Measurements from ENCODE around the gene PCBP4. TPM values are rescaled to one million over a fixed set of nuclear protein-coding genes. Genes with fewer than 3 reads are reported as not detected.

PCBP4 gene
- polyA plus RNA-seq, 3 donors: 0.09 to 1.3 (median 0.22) TPM

DNA sequence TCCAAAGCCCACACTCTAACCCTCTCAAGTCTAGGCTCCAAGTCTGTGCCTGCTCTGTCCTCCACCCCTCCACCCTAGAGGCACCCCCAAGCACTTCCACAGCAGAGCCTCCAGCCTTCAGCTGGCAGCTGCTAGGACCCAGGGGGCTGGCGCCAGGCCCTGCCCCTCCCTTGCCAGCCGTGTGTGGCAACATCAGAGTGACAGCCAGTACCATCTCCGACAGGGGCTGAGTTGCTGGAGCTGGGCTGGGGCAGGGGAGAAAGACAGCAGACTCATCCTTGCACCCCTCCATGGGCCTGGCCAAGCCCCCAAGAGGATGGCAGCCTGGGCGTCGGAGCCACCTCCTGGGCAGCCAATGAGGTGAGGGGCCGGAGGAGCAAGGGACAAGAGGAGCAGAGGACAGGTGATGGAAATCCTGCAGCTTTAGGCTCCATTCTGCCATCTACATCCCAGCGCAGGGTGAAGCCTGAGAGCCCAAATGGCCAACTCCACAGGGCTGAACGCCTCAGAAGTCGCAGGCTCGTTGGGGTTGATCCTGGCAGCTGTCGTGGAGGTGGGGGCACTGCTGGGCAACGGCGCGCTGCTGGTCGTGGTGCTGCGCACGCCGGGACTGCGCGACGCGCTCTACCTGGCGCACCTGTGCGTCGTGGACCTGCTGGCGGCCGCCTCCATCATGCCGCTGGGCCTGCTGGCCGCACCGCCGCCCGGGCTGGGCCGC lies 11.9 kb downstream of the PCBP4 start, which contains the start of gene GPR62:
GPR62 (plus strand) TSS at position 207 of the 718 bp plus-strand sequence; CDS start at position 479, 272 bp downstream.
- Histone ChIP-seq H3K27ac (ENCODE audit: low read depth in 1 of 2, low read length in 2 of 2) (peak within 1 kb of the TSS in 1 of 2 donors; percentile 36), H3K79me2 (ENCODE audit: insufficient read depth, low read length) (no peaks in the 10 kb centered on the region), H3K36me3 (replicated peaks in 1 of 2; ENCODE audit: control insufficient read depth in 1 of 2, insufficient read depth in 2 of 2, low read length in 2 of 2) (no peaks in the 10 kb centered on the region), H4K20me1 (ENCODE audit: insufficient read depth, low read length) (no peaks in the 10 kb centered on the region), H3K9me3 (replicated peaks in 1 of 2; ENCODE audit: control insufficient read depth in 1 of 2, insufficient read depth in 1 of 2, low read length in 2 of 2) (no peaks in the 10 kb centered on the region), H3K9ac (ENCODE audit: insufficient read depth, low read length, poor library complexity, severe bottlenecking) (peak within 1 kb of the TSS; percentile 66), H3K4me1 (ENCODE audit: control insufficient read depth in 1 of 2, insufficient read depth in 2 of 2, low read length in 2 of 2) (peaks cover 45 to 51% of the 10 kb centered on the region in 2 donors), H3K4me2 (replicated peaks; ENCODE audit: extremely low read depth, low read length, poor library complexity, severe bottlenecking) (peak within 1 kb of the TSS; percentile 75), H3K4me3 (replicated peaks in 1 of 3; ENCODE audit: low read depth in 2 of 3, low read length in 3 of 3) (peak within 1 kb of the TSS in 2 of 3 experiments; percentile 9 to 63), H2AFZ (ENCODE audit: insufficient read depth, low read depth, low read length, poor library complexity, severe bottlenecking) (peak within 1 kb of the TSS; percentile 88), H3K27me3 (ENCODE audit: control insufficient read depth in 2 of 2, insufficient read depth in 2 of 2, low read length in 2 of 2) (peaks cover 2 to 16% of the 10 kb centered on the region in 2 donors)
- DNase-seq: no peak
- TF ChIP-seq, protein P1, sequence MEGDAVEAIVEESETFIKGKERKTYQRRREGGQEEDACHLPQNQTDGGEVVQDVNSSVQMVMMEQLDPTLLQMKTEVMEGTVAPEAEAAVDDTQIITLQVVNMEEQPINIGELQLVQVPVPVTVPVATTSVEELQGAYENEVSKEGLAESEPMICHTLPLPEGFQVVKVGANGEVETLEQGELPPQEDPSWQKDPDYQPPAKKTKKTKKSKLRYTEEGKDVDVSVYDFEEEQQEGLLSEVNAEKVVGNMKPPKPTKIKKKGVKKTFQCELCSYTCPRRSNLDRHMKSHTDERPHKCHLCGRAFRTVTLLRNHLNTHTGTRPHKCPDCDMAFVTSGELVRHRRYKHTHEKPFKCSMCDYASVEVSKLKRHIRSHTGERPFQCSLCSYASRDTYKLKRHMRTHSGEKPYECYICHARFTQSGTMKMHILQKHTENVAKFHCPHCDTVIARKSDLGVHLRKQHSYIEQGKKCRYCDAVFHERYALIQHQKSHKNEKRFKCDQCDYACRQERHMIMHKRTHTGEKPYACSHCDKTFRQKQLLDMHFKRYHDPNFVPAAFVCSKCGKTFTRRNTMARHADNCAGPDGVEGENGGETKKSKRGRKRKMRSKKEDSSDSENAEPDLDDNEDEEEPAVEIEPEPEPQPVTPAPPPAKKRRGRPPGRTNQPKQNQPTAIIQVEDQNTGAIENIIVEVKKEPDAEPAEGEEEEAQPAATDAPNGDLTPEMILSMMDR (IDR thresholded peaks at IDR 0.05): no peak
- peaks cover 11 to 27% (median 21%) of the 10 kb centered on the region in 3 donors for H3K27me3 Mint-ChIP-seq (ENCODE audit: low read depth in 3 of 3)
- 43% methylated on average over 32 of the region's 33 CpGs for WGBS (ENCODE audit: insufficient coverage)
- peaks cover 0 to 5% (median 0%) of the 10 kb centered on the region in 7 donors for H3K9me3 Mint-ChIP-seq
- peaks cover 42% of the 10 kb centered on the region for H3K4me1 Mint-ChIP-seq
- peak within 1 kb of the TSS; percentile 31 to 64 for H3K4me3 Mint-ChIP-seq
- intact Hi-C loops (cut with micrococcal nuclease): no loop called here
- H3K36me3 Mint-ChIP-seq: no peaks in the 10 kb centered on the region
- peak within 1 kb of the TSS in 4 of 7 donors; percentile 86 to 91 (median 88) for H3K27ac Mint-ChIP-seq

DNA sequence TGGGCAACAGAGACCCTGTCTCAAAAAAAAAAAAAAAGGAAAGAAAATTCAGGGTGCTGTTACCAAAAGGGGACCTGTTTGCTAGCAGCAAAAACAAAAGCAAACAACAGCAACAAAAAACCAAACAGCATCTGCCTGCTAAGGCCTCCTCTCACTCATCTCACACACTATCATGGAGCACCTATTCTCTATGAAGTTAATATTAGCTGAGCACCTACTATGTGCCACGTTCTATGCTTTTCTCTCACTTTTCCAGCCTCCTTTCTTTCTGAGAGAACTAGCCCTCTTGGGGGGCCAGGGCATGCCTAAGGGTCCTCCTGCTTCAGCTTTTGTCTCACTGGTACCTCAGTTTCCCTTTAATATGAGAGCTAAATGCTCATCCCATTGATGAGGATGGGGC lies 12.5 kb downstream of the PCBP4 start:
- H3K9me3 ChIP-seq (replicated peaks in 1 of 2; ENCODE audit: control insufficient read depth in 1 of 2, insufficient read depth in 1 of 2, low read length in 2 of 2): no peaks in the 10 kb centered on the region
- Mint-ChIP-seq H3K4me3 (peak overlapping the region in 1 of 2 donors; percentile 57), H3K27me3 (ENCODE audit: low read depth in 3 of 3) (peaks cover 8 to 23% (median 19%) of the 10 kb centered on the region in 3 donors), H3K9me3 (peaks cover 0 to 5% (median 0%) of the 10 kb centered on the region in 7 donors), H3K4me1 (peaks cover 42% of the 10 kb centered on the region), H3K27ac (peak overlapping the region in 1 of 7 donors; percentile 13), H3K36me3 (no peaks in the 10 kb centered on the region)
- intact Hi-C loops (cut with micrococcal nuclease): no loop called here
- H2AFZ ChIP-seq (ENCODE audit: insufficient read depth, low read depth, low read length, poor library complexity, severe bottlenecking): no peak overlapping the region
- H3K27me3 ChIP-seq (ENCODE audit: control insufficient read depth in 2 of 2, insufficient read depth in 2 of 2, low read length in 2 of 2): peaks cover 2 to 16% of the 10 kb centered on the region in 2 donors
- WGBS (ENCODE audit: insufficient coverage): 100% methylated on average over 1 of the region's 1 CpG
- H3K4me2 ChIP-seq (replicated peaks; ENCODE audit: extremely low read depth, low read length, poor library complexity, severe bottlenecking): no peak overlapping the region
- H3K4me3 ChIP-seq (replicated peaks in 1 of 3; ENCODE audit: low read depth in 2 of 3, low read length in 3 of 3): no peak overlapping the region
- H4K20me1 ChIP-seq (ENCODE audit: insufficient read depth, low read length): no peaks in the 10 kb centered on the region
- H3K4me1 ChIP-seq (ENCODE audit: control insufficient read depth in 1 of 2, insufficient read depth in 2 of 2, low read length in 2 of 2): peaks cover 45 to 51% of the 10 kb centered on the region in 2 donors
- no peak overlapping the region for H3K27ac ChIP-seq (ENCODE audit: low read depth in 1 of 2, low read length in 2 of 2)
- no peaks in the 10 kb centered on the region for H3K79me2 ChIP-seq (ENCODE audit: insufficient read depth, low read length)
- TF ChIP-seq, protein P1 (IDR thresholded peaks at IDR 0.05): no peak
- no peak overlapping the region for H3K9ac ChIP-seq (ENCODE audit: insufficient read depth, low read length, poor library complexity, severe bottlenecking)
- DNase-seq: no peak
- H3K36me3 ChIP-seq (replicated peaks in 1 of 2; ENCODE audit: control insufficient read depth in 1 of 2, insufficient read depth in 2 of 2, low read length in 2 of 2): no peaks in the 10 kb centered on the region

Data from CD14-positive monocyte (primary cell).